NCI-H526 treated with DMSO at 0.1 percent for 48 hours (cell line): ENCODE measurements around the gene IL32.
"Not testable (repeated sequence)": the region's sequence is repeated elsewhere in the genome, so short reads cannot be mapped to it uniquely, and the experiment has no call there.

Experiments used
- DNase-seq: peaks from one replicate; lab custom pipeline; 2025; lab: John Stamatoyannopoulos, UW

IL32 gene

DNA sequence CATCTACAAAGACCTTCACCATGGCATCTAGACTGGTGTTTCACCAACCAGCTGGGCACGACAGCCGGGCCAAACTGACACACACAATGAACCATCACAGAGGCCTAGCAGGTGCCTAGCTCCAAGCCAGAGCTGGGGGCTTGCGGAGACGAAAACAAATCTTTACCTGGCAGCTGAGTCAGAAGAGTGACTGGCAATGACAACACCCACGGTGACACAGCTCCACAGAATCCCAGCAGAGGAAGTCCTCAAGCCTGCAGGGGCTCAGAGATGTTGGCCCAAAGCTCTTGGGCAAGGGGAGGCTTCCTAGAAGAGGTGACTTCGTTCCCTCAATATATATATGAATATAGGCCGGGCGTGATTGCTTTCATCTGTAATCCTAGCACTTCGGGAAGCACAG lies 13.9 kb upstream of the IL32 start:
- DNase-seq = no peak

GRCh38 chr16:3052571-3053329 lies 12.7 kb upstream of the IL32 start:
- not testable (repeated sequence) for DNase-seq

- not testable (repeated sequence) for DNase-seq
Observed at GRCh38 chr16:3053330-3053710, 12.1 kb upstream of the IL32 start.

GRCh38 chr16:3054965-3055733 lies 10.3 kb upstream of the IL32 start:
- no peak for DNase-seq

DNA sequence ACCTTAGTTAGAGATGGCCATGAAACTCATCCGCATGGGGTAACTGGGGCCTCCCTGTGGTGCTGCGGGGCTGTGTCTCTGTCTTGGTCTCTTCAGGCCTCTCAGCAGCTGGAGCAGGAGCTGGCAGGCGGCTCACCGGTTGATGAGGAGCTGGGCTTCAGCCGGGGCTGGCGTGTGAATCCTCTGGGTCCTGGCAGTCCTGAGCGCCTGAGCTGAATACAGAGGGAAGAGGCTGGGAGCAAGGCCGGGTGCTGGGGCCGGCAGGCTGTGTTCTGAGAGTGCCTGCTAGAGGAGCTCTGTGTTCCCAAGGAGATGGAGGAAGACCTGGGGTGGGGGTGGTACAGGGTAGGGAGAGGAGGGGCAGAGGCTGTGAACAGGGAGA lies 9.7 kb upstream of the IL32 start:
- not testable (repeated sequence) for DNase-seq

GRCh38 chr16:3056336-3057180 lies 8.9 kb upstream of the IL32 start:
- DNase-seq = no peak

DNA sequence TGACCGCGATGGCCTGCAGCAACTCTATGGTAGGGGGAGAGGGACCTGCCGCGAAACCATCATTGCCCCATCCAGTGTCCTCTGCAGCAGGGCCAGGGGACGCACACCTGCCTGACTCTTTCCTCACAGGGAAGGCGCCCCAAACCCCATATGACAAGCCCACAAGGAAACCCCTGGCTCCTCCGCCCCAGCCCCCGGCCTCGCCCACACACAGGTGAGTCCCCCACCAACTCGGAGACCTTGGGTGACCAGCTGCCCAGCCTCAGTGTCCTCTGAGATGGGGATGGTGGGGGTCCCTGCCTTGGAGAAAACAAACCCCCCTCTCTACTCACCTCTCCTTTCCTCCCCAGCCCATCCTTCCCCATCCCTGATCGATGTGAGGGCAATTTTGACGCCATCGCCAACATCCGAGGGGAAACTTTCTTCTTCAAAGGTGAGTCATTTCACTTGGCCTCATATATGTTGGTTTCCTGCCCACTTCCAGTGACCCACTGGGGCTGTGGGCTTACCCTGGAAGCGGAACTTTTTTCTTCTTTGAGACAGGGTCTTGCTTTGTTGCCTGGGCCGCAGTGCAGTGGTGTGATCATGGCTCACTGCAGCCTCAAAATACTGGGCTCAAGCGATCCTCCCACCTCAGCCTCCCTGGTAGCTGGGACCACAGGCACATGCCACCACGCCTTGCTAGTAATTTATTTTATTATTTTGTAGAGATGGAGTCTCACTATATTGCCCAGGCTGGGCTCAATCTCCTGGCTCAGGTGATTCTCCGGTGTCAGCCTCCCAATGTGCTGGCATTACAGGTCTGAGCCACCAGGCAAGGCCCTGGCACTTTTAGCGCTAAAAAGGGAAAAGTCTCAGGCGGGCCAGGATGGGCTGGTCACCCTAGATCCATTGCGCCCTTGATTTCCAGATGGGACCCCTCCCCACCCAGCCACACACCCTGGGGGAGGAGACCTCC lies 8.0 kb upstream of the IL32 start:
- DNase-seq = no peak

DNA sequence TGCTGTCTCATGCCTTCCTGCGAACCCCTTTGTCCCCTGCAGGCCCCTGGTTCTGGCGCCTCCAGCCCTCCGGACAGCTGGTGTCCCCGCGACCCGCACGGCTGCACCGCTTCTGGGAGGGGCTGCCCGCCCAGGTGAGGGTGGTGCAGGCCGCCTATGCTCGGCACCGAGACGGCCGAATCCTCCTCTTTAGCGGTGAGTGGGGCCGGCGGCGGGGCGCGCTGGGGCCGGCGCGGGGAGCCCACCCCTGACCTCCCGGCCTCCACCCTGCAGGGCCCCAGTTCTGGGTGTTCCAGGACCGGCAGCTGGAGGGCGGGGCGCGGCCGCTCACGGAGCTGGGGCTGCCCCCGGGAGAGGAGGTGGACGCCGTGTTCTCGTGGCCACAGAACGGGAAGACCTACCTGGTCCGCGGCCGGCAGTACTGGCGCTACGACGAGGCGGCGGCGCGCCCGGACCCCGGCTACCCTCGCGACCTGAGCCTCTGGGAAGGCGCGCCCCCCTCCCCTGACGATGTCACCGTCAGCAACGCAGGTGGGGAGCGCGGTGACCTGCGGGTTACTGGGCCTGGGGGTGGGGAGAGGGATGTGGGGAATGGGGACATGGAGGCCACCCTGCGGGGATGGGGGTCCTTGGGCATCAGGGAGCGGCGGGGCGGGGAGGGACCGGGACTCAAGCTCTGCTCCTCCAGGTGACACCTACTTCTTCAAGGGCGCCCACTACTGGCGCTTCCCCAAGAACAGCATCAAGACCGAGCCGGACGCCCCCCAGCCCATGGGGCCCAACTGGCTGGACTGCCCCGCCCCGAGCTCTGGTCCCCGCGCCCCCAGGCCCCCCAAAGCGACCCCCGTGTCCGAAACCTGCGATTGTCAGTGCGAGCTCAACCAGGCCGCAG lies 7.1 kb upstream of the IL32 start:
- DNase-seq = no peak

DNA sequence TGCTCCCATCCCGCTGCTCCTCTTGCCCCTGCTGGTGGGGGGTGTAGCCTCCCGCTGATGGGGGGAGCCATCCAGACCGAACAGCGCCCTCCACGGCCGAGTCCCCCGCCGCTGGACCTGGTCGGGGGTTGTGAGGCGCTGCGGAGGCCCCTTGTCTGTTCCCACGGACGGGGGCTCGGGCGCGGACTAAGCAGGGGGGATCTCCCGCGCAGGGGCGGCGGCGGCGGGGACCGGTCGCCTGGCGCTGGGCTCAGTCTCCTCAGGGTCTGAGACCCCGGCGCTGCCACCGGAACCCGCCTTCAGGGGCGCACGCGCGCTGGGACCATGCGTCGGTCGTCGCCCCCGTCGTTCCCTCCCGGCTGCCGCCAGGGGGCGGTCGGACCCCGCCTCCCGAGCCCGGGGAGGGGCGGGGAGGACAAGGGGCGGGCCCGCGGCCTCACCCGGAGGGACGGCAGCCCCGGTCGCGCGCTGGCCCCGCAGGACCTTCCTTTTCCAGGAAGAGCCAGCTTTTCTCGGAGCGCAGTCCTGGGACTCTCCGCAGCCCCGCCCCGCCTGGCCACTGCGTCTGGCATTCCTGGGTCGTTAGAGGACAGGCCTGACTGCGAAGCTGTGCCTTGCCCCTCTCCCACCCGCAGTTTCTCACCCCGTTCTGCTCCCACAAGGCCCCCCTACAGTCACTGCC lies 6.3 kb upstream of the IL32 start:
- DNase-seq = no peak

- DNase-seq = no peak
Observed at GRCh38 chr16:3059723-3060242, 5.7 kb upstream of the IL32 start.

GRCh38 chr16:3060339-3061127 lies 4.9 kb upstream of the IL32 start:
- no peak for DNase-seq

- DNase-seq = no peak
Observed at GRCh38 chr16:3062553-3062952, 2.9 kb upstream of the IL32 start.

DNA sequence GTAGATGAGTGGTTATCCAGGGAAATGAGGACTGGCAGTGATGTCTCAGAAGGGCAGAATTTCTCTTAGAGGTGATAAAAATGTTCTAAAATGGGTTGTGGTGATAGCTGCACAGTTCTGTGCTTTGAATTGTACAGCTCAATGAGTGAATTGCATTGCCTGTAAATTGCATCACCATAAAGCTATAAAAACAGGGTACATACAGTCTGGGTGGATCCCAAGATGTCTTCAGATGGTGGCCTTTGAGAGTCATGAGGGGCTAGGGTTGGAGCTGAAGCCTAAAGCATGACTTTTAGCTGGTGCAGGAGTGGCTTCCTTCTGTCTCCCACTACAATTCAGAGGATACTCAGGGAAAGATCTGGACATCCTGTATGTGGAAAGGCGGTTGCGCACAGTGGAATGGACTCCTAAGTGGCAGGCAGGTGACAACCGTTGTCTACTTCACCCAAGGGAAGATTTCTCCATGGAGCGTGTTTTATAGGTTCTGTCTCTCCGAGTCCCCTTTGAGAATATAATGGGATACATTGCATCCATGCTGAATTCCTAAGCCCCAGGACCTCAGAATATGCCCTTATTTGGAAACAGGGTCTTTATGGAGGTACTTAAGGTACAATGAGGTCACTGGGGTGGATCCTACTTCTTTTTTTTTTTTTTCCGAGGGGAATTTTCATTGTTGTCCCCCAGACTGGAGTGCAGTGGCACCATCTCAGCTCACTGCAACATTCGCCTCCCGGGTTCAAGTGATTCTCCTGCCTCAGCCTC lies 1.6 kb upstream of the IL32 start:
- no peak for DNase-seq

DNA sequence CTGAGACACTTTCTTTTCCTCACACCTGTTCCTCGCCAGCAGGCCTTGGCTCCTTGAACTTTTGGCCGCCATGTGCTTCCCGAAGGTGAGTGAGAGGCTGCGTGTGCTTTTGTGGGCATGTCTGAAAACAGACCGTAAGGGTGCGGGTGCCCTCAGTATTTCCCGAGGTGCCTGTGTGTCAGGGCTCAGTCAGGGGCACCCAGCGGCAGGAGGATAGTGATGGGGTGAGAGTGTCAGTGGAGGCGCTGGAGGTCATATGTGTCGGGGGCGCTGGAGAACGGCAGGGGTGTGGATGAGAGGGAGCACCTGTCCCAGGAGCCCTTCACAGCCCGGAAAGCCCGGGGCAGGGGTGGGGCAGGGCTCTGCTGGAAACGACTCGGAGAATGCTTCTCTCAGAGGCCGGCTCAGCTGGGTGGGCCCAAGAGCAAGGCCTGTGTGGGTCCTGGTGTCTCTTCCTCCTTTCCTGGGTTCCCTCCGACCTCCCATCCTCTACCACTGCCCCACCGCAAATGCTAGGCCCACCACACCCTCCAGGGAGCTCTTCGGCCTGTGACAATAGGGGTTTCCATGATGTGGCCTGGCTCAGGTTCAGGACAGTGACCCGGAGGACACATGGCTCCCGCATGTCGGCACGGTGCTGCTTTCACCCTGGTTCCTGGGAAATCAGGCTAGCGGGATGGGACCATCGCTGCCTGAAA lies 451 bp downstream of the IL32 start:
- DNase-seq = no peak

- DNase-seq = no peak
Observed at GRCh38 chr16:3066440-3066748, 954 bp downstream of the IL32 start.

- no peak for DNase-seq
Observed at GRCh38 chr16:3068487-3068886, 3.0 kb downstream of the IL32 start.

- not testable (repeated sequence) for DNase-seq
Observed at GRCh38 chr16:3069146-3069545, 3.7 kb downstream of the IL32 start.
